HG03378 (cell line): ENCODE measurements around the gene PTGFRN.

ENCODE experiments used
- ATAC-seq: cut with Tn5 transposase; IDR thresholded peaks from one replicate; pipeline ENCODE4 v1.9.1; 2021; ENCODE audit warnings: mild to moderate bottlenecking, moderate library complexity; ENCODE audit not compliant: unreplicated experiment

Gene PTGFRN

DNA sequence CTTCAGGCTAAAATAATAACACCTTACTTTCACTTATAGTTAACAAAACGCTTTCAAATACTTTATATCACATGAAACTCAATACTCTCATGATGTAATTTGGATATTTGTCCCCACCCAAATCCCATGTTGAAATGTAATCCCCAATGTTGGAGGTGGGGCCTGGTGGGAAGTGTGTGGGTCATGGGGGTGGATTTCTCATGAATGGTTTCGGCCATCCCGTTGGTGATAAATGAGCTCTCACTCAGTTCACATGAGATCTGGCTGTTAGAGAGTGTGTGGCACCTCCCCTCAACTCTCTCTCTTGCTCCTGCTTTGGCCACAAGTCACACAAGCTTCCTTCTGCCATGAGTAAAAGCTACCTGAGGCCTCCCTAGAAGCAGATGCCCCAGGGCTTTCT lies 22.5 kb upstream of the PTGFRN start:
- ATAC-seq, result no peak

DNA sequence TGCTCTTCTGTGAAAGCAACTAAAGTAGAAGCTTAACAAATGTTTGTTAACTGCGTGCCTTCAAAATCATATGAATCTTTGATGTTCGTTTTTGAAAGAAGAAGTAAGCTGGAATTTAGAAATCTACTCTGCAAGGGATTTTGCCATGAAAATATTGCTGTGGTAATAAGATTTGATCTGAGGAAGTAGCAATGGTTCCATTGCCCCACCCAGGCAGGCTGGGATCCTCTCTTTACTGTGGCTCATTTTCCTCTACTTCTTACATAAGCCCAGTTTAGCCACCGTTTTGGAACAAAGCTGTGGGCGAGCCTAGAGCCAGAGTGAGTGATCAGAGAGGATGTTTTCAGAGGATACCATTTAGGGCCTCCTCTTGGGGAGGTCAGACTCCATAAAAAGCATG lies 20.3 kb upstream of the PTGFRN start:
- ATAC-seq, result no peak

DNA sequence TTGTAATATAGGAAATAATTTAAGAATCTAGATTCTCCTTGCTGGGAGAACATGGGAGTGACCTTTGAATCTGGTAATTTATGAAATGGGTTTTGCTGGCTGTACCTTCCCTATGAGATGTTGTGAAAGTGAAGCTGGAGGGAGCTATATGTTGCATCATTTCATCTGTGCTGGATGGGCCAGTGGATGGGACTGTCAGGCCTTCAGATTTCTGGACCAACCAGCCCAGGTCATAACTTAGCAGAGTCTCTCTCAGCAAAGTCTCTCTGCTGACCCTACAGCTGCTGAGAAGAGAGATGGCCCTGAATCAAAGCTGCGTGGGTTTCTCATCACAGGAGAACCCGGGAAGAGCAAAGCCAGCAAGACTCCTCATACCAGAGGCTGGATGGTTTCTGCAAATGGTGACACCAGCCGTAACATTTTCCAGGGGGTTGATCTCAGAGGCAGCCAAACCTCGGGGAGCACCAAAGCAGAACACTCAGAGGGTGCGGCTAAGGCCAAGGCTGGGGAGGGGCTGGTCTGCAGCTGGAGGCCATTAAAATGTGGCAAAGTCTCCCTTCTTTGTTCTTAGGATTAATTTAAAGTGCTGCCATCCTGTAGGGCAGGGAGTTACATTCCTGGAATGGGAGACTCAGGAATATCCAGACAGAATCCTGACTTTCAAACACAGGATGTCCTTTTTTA lies 18.2 kb upstream of the PTGFRN start:
- no peak for ATAC-seq

DNA sequence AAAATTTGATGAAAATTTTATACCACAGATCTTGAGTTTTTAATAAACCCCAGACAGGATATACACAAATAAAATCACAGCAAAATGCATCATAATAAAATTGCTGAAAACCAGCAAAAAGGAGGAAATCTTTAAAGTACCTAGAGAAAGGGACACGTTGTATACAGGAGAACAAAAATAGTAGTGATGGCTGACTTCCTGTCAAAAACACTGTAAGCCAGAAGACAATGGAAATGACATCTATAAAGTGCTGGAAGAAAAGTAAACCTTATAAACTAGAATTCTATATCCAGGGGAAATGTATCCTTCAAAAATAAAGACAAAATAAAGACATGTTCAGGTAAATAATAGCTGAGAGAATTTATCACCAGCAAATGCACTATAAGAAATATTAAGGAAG lies 14.6 kb upstream of the PTGFRN start:
- ATAC-seq, result no peak

DNA sequence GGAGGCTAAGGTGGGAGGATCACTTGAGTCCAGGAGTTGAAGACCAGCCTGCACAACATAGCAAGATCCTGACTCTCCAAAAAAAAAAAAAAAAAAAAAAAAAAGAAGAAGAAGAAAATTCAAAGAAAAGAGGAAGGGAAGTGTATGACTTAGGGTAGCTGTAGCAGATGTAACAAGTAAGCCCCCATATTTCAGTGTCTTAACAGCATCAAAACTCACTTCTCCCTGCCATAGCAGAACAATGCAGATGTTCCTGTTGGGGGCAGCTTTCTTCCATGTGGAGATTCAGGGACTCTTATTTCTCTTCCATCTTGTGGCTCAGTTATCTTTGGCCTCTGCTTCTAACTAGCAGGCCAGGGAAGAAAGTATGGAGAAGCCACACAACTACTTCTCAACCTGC lies 10.2 kb upstream of the PTGFRN start:
- no peak for ATAC-seq

DNA sequence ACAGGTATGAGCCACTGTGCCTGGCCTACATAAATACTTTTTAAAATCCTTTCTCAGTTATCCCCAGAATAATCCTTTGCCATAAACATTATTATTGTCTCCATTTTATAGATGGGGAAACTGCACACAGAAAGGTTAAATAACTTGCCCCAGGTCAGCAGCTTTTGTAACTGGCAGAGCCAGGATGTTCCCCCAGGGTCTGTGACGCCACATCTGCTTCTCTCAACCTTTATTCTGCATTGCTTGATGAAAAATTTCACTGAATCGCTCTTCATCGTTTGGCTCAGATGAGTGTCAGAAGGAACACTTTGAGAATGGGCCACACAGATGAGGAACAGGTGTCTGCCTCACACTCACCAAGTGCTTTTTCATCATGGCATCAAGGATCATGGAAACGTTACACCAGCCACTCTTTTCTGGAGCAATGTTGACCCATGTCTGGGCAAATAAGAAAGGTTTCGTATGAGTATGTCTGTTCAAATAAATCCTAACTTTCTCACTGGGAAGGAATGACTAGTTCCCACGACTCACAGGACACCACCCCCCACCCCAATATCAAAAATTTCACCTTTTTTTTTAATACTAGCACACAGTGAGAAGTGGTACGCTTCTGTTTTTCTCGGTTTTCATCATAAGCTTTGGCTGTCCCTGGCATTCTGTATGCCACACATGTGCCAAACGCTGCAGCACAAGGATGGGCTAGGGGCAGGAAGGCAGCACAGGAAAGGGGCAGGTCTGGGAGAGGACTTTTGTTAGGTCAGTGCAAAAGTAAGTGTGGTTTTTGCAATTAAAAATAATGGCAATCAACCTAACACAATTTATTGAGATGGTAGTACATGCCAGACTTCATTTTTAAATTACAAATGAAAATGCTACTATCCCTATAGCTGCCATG lies 9.0 kb upstream of the PTGFRN start:
- no peak for ATAC-seq

DNA sequence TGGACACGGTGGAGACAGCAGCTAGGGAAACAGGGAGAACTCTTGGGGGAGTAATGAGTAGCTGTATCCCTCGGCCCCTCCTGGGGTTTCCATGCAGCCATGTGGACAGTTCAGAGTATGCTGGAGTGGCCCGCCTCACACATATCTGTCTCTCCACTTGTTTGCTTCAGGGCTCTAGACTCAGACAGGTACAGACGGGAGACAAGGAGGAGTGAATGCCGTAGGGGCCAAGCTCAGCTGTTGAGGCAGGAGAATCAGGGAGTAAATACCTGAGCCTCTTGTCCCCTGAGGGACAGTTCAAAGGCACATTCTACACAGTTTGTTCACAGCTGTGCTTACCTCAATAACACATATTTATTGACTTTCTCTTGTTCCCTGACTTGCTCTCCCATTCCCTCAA lies 7.7 kb upstream of the PTGFRN start:
- ATAC-seq, result no peak

DNA sequence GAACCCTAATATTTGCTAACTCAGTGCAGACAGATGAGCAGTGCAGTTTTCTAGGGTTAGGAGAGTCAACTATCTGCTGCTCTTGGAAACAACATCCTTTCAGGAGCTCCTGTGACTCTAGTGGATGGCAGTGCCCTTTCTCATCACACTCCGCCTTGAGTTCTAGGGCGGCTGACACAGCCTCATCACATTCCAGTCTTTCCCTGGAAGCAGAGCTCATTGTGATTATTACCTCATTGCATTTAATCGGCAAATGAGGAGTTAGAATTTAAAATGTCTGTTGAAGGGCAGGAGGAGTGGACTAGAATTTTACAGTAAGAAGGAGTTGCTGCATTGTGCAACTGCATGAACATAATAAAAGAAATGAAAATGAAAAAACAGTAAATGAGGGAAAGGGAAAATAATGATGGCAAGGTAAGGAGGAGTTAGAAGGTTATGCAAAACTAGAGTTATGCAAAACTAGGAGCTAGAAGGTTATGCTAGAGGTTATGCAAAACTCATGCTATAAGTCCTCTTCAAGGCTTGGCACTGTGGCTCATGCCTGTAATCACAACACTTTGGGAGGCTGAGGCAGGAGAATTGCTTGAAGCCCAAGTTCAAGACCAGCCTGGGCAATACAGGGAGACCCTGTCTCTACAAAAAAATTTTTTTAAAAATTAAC lies 6.9 kb upstream of the PTGFRN start:
- ATAC-seq, result no peak

DNA sequence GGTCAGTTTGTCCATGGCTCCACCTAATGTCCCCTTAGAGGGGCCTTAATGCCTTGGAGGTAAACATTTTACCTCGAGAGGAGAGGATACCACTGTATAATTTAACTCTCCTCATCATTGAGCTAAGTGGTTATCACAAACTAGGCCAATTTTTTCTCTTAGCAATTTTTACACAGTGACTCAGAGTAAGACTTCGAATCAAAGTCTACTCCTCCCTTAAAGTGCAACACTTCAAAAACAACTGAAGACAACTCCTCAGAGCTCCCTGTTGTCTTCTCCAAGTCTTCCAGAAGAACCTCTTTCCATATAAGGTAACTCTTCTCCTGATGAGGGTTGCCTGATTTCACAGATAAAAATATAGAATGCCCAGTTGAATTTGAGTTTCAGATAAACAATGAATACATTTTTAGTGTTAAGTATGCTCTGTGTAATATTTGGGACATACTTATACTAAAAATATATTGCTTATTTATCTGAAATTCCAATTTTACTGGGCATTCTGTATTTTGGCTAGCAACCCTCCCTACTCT lies 4.9 kb upstream of the PTGFRN start:
- ATAC-seq, result no peak

DNA sequence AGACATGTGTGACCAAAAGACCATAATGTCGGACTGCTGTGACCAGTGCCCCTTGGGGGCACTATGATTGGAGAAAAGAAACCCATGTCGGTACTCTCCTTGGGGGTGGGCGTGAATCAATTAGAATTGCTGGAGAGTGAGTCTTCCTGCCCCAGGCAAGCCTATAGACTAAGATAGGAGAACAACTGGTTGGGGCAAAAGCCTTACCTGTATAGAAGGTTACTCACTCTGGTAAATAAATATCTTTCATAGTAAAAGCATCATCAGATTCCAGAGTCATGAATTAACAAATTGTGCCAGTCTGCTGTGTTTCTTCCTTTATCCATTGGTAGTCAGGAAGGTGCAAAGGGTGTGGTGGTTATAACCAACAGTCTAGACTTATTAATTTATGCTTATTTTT lies 2.9 kb upstream of the PTGFRN start:
- no peak for ATAC-seq

DNA sequence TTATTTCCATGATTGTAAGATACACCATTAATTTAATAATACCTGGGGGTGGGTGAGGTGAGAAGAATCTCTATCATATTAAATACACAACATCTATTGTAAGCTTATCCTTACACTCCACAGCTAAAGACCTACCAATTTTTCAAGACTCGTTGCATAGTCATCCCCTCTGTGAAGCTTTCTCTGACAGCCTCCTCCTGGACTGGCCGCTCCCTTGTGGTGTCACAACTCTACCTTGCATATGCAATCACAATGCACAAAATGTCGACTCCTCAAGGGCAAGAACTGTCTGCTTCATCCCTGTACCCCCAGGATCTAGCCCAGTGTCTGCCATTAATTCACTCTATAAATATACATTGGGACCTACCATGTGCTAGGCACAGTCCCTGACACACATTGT lies 2.4 kb upstream of the PTGFRN start:
- no peak for ATAC-seq

DNA sequence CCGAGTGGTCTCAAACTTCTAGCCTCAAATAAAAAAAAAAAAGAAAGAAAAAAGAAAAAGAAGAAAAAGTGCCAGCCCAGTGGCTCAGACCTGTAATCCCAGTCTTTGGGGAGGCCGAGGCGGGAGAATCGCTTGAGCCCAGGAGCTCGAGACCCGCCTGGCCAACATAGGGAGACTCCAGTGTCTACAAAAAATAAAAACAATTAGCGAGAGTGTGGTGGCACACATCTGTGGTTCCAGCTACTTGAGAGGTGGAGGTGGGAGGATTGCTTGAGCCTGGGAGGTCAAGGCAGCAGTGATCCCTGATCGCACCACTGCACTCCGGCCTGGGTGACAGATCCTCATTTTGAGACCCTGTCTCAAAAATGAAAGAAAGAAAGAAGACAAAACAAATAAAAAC lies 1.4 kb upstream of the PTGFRN start:
- ATAC-seq, result no peak

DNA sequence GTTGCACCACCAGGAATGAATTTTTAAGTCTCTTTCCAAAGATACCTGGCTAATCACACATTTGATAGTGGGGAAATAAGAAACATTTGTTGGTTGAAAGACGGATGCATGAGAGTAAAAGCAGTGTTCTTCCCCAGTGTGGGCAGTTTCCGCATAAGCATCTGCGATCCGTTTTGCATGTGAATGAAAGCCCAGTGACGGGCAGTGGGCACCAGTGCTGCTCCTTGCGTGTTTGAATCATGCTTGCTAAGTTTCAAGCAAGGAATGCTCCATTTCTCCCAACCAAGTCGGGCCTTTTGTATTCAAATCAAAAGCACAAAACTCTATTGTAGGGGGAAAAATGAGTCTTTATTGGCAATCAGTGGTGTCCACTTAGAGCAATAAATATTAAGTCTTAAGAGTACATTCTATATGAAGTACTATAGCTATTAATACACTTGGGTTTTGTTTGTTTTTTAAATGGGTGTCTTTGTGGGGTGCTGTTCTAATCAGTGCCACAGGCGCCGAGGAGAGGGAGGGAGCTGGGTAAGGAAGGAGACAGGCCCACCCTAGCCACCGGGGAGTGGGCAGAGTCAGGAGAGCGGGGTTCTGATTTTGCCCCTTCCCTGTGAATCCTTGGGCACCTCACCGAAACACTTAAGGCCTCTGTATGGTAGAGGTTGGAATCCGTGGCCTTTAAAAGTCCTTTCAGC lies 750 bp upstream of the PTGFRN start:
- ATAC-seq, result no peak

DNA sequence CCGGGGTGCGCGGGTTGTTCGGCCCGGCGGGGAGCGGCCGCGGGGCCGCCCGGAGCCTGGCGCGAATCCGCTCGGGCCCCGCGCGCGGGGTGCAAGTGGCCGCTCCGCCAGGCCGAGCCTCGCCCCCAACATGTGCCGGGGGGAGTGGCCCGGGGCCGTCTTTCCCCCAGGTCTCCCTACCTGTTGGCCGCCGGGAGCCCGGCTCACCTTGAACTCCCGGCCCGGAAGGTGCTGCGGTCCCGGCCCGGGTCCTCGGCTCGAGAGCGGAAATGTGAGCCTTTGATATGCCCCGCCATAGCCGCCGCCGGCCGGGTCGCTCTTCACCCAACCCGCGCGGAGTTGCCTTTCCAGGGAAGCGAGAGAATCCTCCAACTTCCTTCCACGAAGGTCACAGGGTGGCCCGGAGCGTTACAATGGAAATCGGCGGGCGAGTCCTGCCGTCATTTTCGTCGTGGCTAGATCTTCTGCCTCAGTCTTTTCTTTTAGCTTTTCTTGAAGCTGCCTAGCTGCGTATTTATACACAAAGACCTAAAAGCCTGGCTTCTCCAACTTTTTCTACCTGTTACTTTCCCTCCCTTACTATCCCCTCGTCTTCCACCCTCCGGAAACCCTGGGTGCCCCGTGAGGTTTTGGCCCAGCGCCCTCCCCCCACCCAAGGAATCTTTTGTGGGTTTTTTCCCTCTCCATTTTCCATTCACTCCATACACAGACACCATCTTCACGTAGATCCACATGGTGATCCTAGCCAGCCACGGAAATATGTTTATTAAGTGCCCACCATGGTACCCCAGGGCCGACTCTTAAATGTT lies 867 bp downstream of the PTGFRN start:
- no peak for ATAC-seq

DNA sequence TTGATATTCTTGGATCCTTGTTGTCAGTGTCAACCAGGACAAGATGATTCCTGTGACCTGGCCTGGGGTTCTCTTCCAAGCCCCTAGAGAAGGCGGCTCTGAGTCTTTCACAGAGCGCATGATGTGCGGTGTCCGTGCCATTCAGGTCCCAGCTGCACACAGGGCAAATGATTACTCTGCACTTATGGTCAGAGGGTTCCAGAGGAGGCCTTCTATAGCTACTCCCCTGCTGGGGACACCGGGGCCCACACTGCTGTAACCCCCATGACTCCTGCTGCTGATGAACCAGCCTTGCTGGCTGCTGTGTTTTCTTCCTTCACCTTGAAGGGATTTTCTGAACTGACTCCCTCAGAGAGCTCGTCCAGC lies 1.5 kb downstream of the PTGFRN start:
- no peak for ATAC-seq

DNA sequence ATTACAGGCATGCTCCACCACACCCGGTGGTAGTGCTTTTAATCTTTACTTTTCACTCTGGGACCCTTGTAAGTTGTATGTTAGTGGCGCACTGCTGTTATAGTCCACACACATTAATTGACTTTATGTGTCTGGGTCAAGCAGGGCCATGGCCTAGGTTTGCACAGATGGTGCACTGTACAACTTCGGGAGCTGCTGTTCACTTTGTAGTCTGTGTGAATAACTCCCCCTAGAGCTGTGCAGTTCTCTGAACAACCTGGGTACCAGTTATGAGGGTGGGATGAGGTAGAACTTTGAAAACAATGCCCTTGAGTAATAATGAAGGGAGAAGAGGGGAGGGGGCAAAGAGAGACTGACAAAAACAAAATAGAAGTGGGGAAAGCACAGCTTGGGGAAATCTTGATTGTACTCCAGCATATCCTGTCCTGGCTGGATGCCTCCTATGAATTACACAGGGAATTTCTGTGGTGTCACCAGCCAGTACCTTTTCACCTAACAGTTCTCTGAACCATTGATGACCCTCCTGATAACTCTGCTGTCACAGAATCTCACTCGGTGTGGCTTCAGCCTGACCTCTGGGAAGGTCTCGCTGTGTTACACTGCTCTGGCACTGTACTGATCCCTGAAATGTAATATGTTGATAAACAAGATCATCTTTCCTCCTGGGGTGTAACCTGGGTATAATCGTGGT lies 2.2 kb downstream of the PTGFRN start:
- ATAC-seq, result no peak

DNA sequence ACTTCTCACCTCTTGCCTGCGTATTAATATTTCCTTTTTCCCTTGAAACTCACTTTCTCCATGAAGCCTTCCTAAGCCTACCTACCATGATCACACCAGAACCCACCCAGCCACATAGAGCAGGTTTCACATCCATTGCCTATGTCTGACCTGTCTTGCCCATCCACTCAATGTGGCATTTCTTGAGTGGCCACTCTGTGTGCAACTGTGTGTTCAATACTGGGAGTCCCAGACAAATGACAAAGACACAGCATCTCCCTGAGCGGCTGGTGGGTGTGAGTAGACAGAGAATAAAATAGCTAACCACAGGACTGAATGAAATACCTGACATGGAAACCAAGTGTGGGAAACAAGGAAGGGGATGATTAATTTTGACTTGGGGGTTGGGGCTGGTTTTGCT lies 3.1 kb downstream of the PTGFRN start:
- no peak for ATAC-seq

DNA sequence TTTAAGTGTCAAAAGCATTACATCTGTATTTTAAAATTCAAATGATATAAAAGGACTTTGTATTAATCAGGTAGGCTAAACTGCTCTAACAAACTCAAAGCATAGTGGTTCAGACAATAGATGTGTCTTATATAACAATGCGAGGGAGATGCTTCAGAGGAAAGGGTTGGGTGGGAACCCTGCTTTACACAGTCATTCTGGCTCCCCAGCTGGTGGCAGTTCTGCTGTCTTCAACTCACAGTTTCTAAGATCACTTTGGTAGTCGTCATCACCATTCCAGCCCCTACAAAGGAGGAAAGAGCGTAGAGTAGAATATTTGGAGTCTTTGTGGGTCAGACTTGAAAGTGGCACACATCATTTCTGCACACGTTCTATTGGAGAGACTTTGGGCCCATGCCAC lies 4.2 kb downstream of the PTGFRN start:
- ATAC-seq, result no peak

DNA sequence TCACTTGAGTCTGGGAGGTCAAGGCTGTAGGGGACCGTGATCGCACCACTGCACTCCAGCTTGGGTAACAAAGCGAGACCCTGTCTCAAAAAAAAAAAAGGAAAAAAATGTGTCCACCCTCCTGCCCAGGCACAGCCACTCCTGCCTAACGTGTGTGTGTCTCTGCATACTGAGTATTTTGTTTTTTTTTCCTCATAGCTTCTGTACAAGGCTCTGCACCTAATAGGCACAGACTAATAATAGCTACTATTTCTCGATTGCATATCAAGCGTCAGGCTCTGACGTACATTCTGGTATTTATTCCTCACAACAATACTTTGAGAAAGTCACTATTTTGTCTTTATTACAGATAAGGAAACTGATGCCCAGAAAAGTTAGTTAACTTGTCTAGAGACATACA lies 5.0 kb downstream of the PTGFRN start:
- no peak for ATAC-seq
